Activated CD4-positive, alpha-beta memory T cell treated with anti-CD3 and anti-CD28 coated beads for 36 hours (primary cell): ENCODE data around the gene KRT38. TPM values are rescaled to one million over a fixed set of nuclear protein-coding genes. Genes with fewer than 3 reads are reported as not detected.
"Not testable (repeated sequence)": the region's sequence is repeated elsewhere in the genome, so short reads cannot be mapped to it uniquely, and the experiment has no call there.

Experiments used
- CTCF ChIA-PET: fragments of 350-600 bp; sonication (Branson Sonifier 250); formaldehyde crosslinking; loops from one replicate; lab custom pipeline; 2021; ENCODE audit warnings: antibody characterized with exemption, inconsistent platforms; lab: Charles Lee
- POLR2A ChIA-PET: fragments of 350-600 bp; sonication (Branson Sonifier 250); formaldehyde crosslinking; loops from one replicate; lab custom pipeline; 2021; ENCODE audit warnings: antibody characterized with exemption; lab: Charles Lee
- DNase-seq: peaks from one replicate; pipeline ENCODE4 v3.0.0-alpha.2; 2020
- H3K27ac Mint-ChIP-seq: one replicate; pipeline ENCODE4 v1.8.0; 2021; ENCODE audit warnings: mixed read lengths
- H3K27me3 Mint-ChIP-seq: one replicate; pipeline ENCODE4 v1.8.0; 2021; ENCODE audit warnings: mixed read lengths
- H3K36me3 Mint-ChIP-seq: one replicate; pipeline ENCODE4 v1.8.0; 2021; ENCODE audit warnings: mixed read lengths
- H3K4me1 Mint-ChIP-seq: one replicate; pipeline ENCODE4 v1.8.0; 2021; ENCODE audit warnings: low read depth, mixed read lengths
- H3K4me3 Mint-ChIP-seq: one replicate; pipeline ENCODE4 v1.8.0; 2021; ENCODE audit warnings: mild to moderate bottlenecking, mixed read lengths
- H3K9me3 Mint-ChIP-seq: one replicate; pipeline ENCODE4 v1.8.0; 2021; ENCODE audit warnings: mixed read lengths
- intact Hi-C: fragments of 100-400 bp; cut with micrococcal nuclease; formaldehyde crosslinking; loops from one replicate; pipeline ENCODE4 v1.15.1; 2023
- total RNA-seq, 2 experiments: library from RNA; stranded (reverse); gene quantifications; one replicate each; pipeline ENCODE4 v1.2.3, GENCODE V29; 2021

Gene KRT38
- total RNA-seq, 2 experiments from 2014 or later = not detected

DNA sequence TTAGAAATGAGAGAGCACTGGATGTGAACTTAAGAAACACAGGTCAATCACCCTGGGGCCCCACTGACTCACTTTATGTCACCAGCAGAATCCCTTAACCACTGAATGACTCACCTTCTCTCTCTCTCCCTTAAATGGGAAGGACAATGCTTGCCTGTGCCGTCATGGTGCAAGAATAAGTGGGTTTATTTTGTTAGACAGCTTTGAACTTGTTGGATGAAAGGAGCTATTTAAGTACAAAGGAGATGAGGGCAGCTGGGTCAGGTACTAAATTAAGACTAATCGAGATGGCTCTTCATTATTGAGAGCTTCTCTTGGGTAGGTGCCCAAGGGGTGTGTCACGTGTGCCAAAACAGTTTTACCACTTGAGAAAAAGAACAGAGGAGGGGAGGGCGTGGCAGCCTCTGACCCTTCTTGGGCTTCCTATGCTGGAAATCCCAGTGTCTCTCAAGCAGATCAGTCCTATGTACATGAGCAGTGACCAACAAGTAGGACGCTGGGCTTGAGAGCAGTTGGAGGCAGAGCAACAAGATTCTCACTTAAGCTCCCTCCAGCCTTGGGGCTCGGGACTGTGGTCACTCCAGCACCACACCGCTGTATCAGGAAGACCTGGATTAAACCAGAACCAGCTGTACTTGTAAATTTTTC is 36.6 kb downstream of the KRT38 start:
- H3K4me1 Mint-ChIP-seq = peaks cover 43% of the 10 kb centered on the region
- H3K9me3 Mint-ChIP-seq = no peaks in the 10 kb centered on the region
- CTCF ChIA-PET = interaction anchor here (1.0 to 4.5 kb wide), 10 partner anchors 8 to 275 kb away, joined by 3 to 24 read pairs (median 4); no protein-coding TSS in a partner anchor
- H3K27me3 Mint-ChIP-seq = no peaks in the 10 kb centered on the region
- no peak overlapping the region for H3K4me3 Mint-ChIP-seq
- DNase-seq = peak; percentile 84
- intact Hi-C loops = loop anchor here (1.0 to 10.0 kb wide), 4 partner anchors 91 to 862 kb away; no protein-coding TSS in a partner anchor
- peak overlapping the region; percentile 86 for H3K27ac Mint-ChIP-seq
- no peaks in the 10 kb centered on the region for H3K36me3 Mint-ChIP-seq
- POLR2A ChIA-PET = interaction anchor here (0.5 to 2.1 kb wide), 5 partner anchors 10 to 1119 kb away, joined by 3 to 6 read pairs (median 3); no protein-coding TSS in a partner anchor

DNA sequence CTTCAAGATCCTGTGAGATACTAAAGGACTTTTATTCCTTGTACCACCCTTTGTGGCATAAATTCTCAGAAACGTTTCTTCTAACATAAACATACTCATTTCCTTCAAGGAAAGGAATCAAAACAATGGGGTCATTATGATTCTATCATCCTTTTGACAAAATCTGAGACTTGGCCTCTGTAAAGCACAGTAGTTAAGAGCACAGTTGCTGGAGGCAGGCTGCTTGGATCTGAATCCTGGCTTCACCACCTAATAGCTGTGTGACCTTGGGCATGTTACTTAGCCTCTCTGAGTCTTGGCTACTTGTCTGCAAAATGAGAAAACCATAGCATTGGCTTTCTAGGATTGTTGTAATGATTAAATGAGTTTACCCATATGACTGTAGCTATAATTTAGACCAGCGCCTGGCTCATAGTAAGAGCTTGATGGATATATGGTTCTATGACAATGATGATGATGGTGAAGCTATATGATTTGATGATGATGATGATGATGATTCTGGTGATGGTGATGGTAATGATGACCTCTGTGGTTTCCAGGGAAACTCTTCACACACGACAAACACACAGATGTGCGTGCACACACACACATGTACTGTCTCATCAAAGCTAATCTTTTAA is 37.3 kb downstream of the KRT38 start:
- DNase-seq = peak; percentile 44
- no peaks in the 10 kb centered on the region for H3K9me3 Mint-ChIP-seq
- ChIA-PET CTCF (interaction anchor here (1.0 to 4.5 kb wide), 7 partner anchors 9 to 275 kb away, joined by 3 to 24 read pairs (median 8); no protein-coding TSS in a partner anchor), POLR2A (interaction anchor here (0.5 to 2.1 kb wide), 4 partner anchors 11 to 1119 kb away, joined by 3 to 6 read pairs (median 3); no protein-coding TSS in a partner anchor)
- intact Hi-C loops = loop anchor here (1.0 to 10.0 kb wide), 5 partner anchors 62 to 861 kb away; no protein-coding TSS in a partner anchor
- H3K4me1 Mint-ChIP-seq = peaks cover 38% of the 10 kb centered on the region
- peak overlapping the region; percentile 86 for H3K27ac Mint-ChIP-seq
- H3K4me3 Mint-ChIP-seq = peak overlapping the region; percentile 17
- no peaks in the 10 kb centered on the region for H3K36me3 Mint-ChIP-seq
- no peaks in the 10 kb centered on the region for H3K27me3 Mint-ChIP-seq

DNA sequence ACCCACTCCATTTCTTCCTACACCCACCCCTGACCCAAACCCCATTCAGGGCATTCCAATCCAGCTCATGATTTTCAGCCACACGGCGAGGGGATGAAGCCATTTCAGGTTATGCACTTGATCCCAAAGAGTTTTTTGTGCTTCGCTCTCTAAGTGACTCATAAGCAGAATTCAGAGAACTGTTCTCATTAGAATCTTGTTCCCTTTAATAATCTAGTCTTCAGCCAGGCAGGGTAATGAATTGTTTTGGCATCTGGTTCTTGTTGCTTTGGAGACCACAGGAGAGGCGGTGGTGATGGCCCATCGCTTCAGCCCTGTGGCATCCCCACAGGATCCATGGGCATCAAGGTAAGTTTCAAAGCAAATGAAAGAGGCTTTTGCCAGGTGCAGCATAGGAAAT is 38.6 kb downstream of the KRT38 start:
- ChIA-PET POLR2A (no interaction called here), CTCF (no interaction called here)
- Mint-ChIP-seq H3K27me3 (no peaks in the 10 kb centered on the region), H3K4me1 (peaks cover 36% of the 10 kb centered on the region), H3K36me3 (no peaks in the 10 kb centered on the region), H3K9me3 (no peaks in the 10 kb centered on the region), H3K27ac (peak overlapping the region; percentile 86), H3K4me3 (peak overlapping the region; percentile 3)
- intact Hi-C loops = loop anchor here (5.0 to 10.0 kb wide), 3 partner anchors 93 to 860 kb away; no protein-coding TSS in a partner anchor
- DNase-seq = no peak

DNA sequence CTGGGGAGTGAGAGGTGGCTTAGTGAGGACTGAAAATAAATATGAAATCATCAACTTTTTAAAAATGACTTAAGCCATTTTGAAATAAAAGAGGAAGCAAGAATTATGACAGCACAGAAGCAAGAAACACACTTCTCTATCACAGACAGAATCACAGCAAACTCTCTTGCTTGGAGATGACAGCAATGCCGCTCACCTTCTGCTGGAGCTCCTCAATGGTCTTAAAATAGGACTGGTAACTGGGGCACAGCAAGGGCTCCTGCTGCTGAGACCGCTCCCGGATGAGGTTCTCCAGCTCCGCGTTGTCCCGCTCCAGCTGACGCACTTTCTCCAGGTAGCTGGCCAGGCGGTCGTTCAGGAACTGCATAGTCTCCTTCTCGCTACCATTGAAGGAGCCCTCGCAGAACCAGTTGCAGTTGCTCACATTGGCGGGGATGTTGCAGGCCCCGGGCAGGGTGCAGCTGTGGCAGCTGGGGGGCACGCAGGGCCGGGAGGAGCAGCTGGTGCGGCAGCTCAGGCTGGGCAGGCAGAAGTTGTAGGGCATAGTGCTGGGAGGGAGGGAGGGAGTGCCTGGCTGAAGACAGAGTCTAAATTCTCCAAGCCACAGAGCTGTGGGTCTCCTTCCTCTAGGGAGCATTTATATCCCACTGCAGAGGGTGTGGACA is 43.7 kb downstream of the KRT38 start, which contains the start of gene KRT31:
KRT31 (minus strand) TSS at position 613 of the 665 bp plus-strand sequence; CDS start at position 544, 69 bp downstream.
- H3K9me3 Mint-ChIP-seq = no peaks in the 10 kb centered on the region
- POLR2A ChIA-PET = no interaction called here
- peaks cover 6% of the 10 kb centered on the region for H3K4me1 Mint-ChIP-seq
- no peak within 1 kb of the TSS for H3K4me3 Mint-ChIP-seq
- no peak within 1 kb of the TSS for H3K27ac Mint-ChIP-seq
- DNase-seq = no peak
- intact Hi-C loops = no loop called here
- H3K36me3 Mint-ChIP-seq = no peaks in the 10 kb centered on the region
- peaks cover under 1% of the 10 kb centered on the region for H3K27me3 Mint-ChIP-seq
- CTCF ChIA-PET = no interaction called here

DNA sequence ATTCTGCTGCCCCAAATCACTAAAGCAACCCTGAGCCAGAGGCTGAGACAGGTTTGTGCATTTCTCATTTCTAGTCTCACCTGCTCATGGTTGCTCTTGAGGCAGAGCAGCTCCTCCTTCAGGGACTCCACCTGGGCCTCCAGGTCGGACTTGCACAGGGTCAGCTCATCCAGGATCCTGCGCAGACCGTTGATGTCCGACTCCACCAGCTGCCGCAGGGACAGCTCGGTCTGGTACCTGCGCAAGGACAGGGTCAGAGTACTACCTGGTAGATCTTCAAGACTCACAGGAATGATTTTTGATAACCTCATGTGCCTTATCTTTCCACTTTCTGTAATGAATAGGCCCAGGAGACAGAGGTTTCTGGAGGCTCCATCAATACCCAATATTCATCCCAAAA is 44.4 kb downstream of the KRT38 start:
- no peak overlapping the region for H3K27ac Mint-ChIP-seq
- peaks cover 4% of the 10 kb centered on the region for H3K4me1 Mint-ChIP-seq
- H3K36me3 Mint-ChIP-seq = peaks cover 2% of the 10 kb centered on the region
- POLR2A ChIA-PET = interaction anchor here (0.7 kb wide), 1 partner anchor 34 kb away, joined by 3 read pairs; no protein-coding TSS in a partner anchor
- no peak for DNase-seq
- no peaks in the 10 kb centered on the region for H3K9me3 Mint-ChIP-seq
- no peak overlapping the region for H3K4me3 Mint-ChIP-seq
- intact Hi-C loops = no loop called here
- H3K27me3 Mint-ChIP-seq = peaks cover 3% of the 10 kb centered on the region
- CTCF ChIA-PET = no interaction called here

DNA sequence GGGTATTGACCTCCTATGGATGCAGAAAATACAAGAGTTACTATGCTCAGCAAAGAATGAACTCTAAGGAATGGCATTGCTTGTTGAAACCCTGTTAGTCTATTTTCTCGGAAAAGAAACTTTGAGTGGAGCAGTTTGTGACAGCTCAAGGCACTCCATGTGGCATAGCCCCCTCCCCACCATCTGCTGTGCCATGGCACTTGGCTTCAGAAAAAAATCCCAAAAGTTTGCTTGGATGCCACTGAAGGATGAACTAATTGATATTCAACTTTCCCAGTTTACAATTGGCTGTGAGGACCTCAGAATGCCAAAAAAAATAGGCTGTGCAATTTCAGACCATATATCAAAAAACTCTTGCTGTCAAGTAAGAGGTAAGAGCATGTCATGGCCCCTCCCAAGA is 45.2 kb downstream of the KRT38 start:
- POLR2A ChIA-PET = interaction anchor here (0.7 kb wide), 1 partner anchor 35 kb away, joined by 3 read pairs; no protein-coding TSS in a partner anchor
- intact Hi-C loops = no loop called here
- DNase-seq = no peak
- Mint-ChIP-seq H3K4me3 (no peak overlapping the region), H3K36me3 (peaks cover 2% of the 10 kb centered on the region), H3K27me3 (peaks cover 3% of the 10 kb centered on the region), H3K9me3 (no peaks in the 10 kb centered on the region), H3K4me1 (peaks cover 4% of the 10 kb centered on the region), H3K27ac (no peak overlapping the region)
- CTCF ChIA-PET = no interaction called here

DNA sequence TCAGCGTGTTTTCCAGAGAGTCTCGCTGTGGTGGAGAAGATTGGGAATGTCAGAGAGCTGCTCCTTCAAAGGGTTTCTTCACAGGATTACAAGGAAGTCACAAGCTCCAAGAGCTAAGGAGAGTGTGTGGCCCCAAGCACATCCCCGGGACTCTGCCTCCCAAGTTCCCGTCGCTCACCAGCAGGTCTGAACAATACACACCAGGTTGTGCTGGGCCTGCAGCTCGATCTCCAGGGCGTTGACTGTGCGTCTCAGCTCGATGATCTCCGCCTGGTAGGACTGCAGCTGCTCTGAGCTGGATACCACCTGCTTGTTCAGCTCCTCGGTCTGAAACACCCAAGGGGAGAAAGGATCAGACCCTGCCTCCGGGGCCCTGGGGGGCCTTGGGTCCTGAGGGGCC is 45.7 kb downstream of the KRT38 start:
- H3K27me3 Mint-ChIP-seq, DNase-seq, H3K27ac Mint-ChIP-seq, intact Hi-C loops, H3K9me3 Mint-ChIP-seq, CTCF ChIA-PET, H3K4me1 Mint-ChIP-seq, H3K36me3 Mint-ChIP-seq, H3K4me3 Mint-ChIP-seq, POLR2A ChIA-PET: not testable (repeated sequence)

DNA sequence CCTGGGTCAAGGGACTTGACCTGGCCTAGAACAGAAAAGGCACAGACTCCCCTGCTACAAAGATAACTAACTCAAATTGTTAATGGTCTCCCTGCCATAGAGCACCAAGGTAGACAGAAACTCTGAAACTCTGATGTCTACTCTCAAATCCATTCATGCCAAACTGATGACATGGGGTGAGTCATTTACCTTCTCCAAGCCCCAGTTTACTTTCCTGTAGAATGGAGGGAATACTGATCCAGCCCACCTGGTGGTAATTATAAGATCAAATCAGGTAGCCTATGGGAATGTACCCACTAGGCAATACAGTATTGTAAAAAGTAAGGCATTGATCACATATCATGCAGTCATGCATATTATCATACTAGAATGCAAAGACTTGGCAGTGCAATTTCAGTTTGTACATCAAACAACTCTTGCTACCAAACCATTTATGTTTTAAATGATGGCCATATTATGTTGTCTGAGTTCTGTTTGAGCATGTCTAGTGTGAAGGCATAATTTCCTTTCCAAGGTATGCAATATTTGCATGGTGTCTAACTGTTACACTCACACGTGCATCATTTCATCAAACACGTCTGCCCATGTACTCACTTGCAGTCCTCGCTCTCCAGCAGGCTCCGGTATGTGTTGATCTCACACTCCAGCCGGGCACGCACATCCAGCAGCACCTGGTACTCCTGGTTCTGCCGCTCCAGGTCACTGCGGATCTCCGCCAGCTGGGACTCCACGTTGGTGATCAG is 46.4 kb downstream of the KRT38 start:
- Mint-ChIP-seq H3K27me3 (peaks cover 4% of the 10 kb centered on the region), H3K4me3 (no peak overlapping the region), H3K9me3 (no peaks in the 10 kb centered on the region), H3K36me3 (peaks cover 2% of the 10 kb centered on the region), H3K27ac (no peak overlapping the region), H3K4me1 (peaks cover 2% of the 10 kb centered on the region)
- ChIA-PET CTCF (no interaction called here), POLR2A (no interaction called here)
- intact Hi-C loops = no loop called here
- DNase-seq = no peak

DNA sequence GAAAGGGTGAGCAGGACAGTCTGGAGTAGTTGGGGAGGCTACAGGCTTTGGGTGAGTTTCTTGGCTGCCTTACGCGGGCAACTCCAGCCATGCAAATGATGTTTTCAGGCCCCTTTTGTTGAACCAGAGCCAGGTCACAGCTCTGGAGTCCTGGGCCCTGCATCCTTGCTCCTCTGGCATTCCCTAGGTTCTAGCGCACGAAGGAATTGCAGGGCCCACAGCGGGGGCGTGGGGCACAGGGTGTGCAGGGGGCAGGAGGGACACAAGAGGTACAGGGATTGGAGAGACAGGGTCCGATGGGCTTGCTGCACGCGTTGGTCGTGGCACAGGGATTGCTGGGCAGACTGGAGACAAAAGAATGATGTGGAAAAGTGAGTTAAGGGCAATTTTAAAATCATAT is 47.0 kb downstream of the KRT38 start:
- Mint-ChIP-seq H3K36me3 (peaks cover 2% of the 10 kb centered on the region), H3K4me1 (no peaks in the 10 kb centered on the region), H3K27me3 (peaks cover 7% of the 10 kb centered on the region), H3K9me3 (no peaks in the 10 kb centered on the region), H3K27ac (no peak overlapping the region), H3K4me3 (no peak overlapping the region)
- intact Hi-C loops = no loop called here
- CTCF ChIA-PET = no interaction called here
- no peak for DNase-seq
- POLR2A ChIA-PET = no interaction called here

DNA sequence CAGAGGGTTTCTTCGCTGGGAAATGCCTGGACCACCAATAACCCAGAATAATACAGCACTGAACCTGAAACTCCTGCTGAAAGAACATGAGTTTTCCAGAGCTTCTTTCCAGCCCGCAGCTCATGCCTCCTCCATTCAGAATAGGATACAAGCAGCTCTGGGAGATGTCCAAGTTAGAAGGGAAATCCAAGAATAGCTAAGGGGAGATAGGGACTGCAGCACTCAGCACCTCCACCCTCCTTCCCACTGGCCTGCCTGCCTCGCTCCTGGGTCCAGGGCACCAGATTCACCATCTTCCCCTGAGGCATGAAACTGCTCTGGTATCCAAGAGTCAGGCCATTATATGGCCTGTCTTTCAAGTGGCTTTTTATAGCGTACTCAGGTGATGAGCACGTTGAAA is 47.5 kb downstream of the KRT38 start:
- DNase-seq = no peak
- ChIA-PET CTCF (no interaction called here), POLR2A (no interaction called here)
- Mint-ChIP-seq H3K4me3 (no peak overlapping the region), H3K9me3 (no peaks in the 10 kb centered on the region), H3K36me3 (peaks cover 2% of the 10 kb centered on the region), H3K27ac (no peak overlapping the region), H3K27me3 (peaks cover 7% of the 10 kb centered on the region), H3K4me1 (no peaks in the 10 kb centered on the region)
- intact Hi-C loops = no loop called here

DNA sequence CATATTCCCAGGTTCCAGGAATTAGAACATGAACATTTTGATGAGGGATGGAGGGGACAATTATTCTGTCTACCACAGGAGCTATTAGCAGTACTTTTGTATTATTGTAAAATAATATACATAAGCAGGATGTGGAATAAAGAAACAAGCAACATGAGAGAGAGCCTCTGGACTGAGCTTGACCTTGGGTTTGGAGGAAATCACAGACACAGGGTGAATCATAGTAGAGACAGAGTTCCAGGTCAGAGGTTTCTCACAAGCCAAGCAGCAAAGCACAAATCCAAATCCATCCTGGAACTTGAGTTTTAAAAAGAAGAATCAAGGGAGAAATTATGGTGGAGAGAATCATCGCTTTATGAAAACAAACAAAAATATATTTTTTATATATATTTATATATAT is 48.5 kb downstream of the KRT38 start:
- Mint-ChIP-seq H3K27me3 (peaks cover 7% of the 10 kb centered on the region), H3K4me3 (no peak overlapping the region), H3K27ac (no peak overlapping the region), H3K4me1 (no peaks in the 10 kb centered on the region), H3K9me3 (peaks cover 2% of the 10 kb centered on the region), H3K36me3 (peaks cover 3% of the 10 kb centered on the region)
- no peak for DNase-seq
- CTCF ChIA-PET = no interaction called here
- POLR2A ChIA-PET = no interaction called here
- intact Hi-C loops = no loop called here
